ENCODE data around the gene TLE7.

TLE7 gene

GRCh38 chr16:71410146-71410545, 31.7 kb downstream of the TLE7 start:
- DNase-seq = no peak

- no peak for DNase-seq
These were observed 32.7 kb downstream of the TLE7 start for GRCh38 chr16:71409011-71409775.

GRCh38 chr16:71408536-71408935, 33.3 kb downstream of the TLE7 start:
- no peak for DNase-seq

- no peak for DNase-seq
These were observed 34.1 kb downstream of the TLE7 start for GRCh38 chr16:71407731-71408130.

GRCh38 chr16:71406724-71407123, 35.1 kb downstream of the TLE7 start:
- DNase-seq = no peak

- DNase-seq = no peak
These were observed 35.5 kb downstream of the TLE7 start for GRCh38 chr16:71406316-71406715.

GRCh38 chr16:71404364-71404763, 37.5 kb downstream of the TLE7 start:
- DNase-seq = no peak

- DNase-seq = no peak
These were observed 39.2 kb downstream of the TLE7 start for GRCh38 chr16:71402674-71403073.

GRCh38 chr16:71402007-71402406, 39.8 kb downstream of the TLE7 start:
- DNase-seq = no peak

- no peak for DNase-seq
These were observed 41.9 kb downstream of the TLE7 start for GRCh38 chr16:71399801-71400563.

- DNase-seq = no peak
These were observed 45.3 kb downstream of the TLE7 start for GRCh38 chr16:71396594-71396993.

GRCh38 chr16:71389330-71389729, 52.5 kb downstream of the TLE7 start:
- no peak for DNase-seq

- DNase-seq = no peak
These were observed 54.6 kb downstream of the TLE7 start for GRCh38 chr16:71387045-71387871.

GRCh38 chr16:71384073-71384724, 57.7 kb downstream of the TLE7 start:
- no peak for DNase-seq

- DNase-seq = no peak
These were observed 58.6 kb downstream of the TLE7 start for GRCh38 chr16:71383054-71383773.

GRCh38 chr16:71380831-71381230, 61.0 kb downstream of the TLE7 start:
- DNase-seq = no peak

All from NCI-H1417 treated with DMSO at 0.1 percent for 48 hours (cell line).